RCC 7860 (cell line): ENCODE measurements around the gene ZNF653.

Experiments used
- DNase-seq: peaks from one replicate; pipeline ENCODE4 v3.0.0-alpha.2; 2015; ENCODE audit warnings: low spot score
- FAIRE-seq: peaks from 2 replicates; lab custom pipeline; 2012; peaks lifted over from hg19 to GRCh38; lab: Jason Lieb, UNC

The ZNF653 gene

GRCh38 chr19:11528551-11529341 is 23.1 kb upstream of the ZNF653 start, which contains the start of gene ECSIT:
TSS of gene ECSIT (minus strand) at chr19:11529134. CDS start at chr19:11519170, 9,964 bp downstream.
- FAIRE-seq (peak; percentile 92), DNase-seq (peak; percentile 98)

- FAIRE-seq: no peak
- no peak for DNase-seq
Measured at GRCh38 chr19:11519138-11519537, 13.5 kb upstream of the ZNF653 start.

GRCh38 chr19:11513946-11514345 is 8.3 kb upstream of the ZNF653 start:
- FAIRE-seq (no peak), DNase-seq (no peak)

- FAIRE-seq: no peak
Measured at GRCh38 chr19:11510444-11510843, 4.8 kb upstream of the ZNF653 start.

GRCh38 chr19:11507370-11508078 is 1.9 kb upstream of the ZNF653 start:
- DNase-seq (no peak), FAIRE-seq (no peak)

More at GRCh38 chr19:11510444-11510843, 4.8 kb upstream of the ZNF653 start:
- no peak for DNase-seq

GRCh38 chr19:11506967-11507366 is 1.3 kb upstream of the ZNF653 start:
- DNase-seq (no peak), FAIRE-seq (no peak)

- no peak for FAIRE-seq
- DNase-seq: no peak
Measured at GRCh38 chr19:11506101-11506555, 489 bp upstream of the ZNF653 start.

- FAIRE-seq: peak; percentile 61
Measured at GRCh38 chr19:11505032-11505503, 571 bp downstream of the ZNF653 start.

GRCh38 chr19:11504502-11505031 is 1.1 kb downstream of the ZNF653 start:
- FAIRE-seq (no peak), DNase-seq (no peak)

More at GRCh38 chr19:11505032-11505503, 571 bp downstream of the ZNF653 start:
- DNase-seq: peak; percentile 88

GRCh38 chr19:11499890-11500420 is 5.7 kb downstream of the ZNF653 start:
- FAIRE-seq: no peak
- no peak for DNase-seq

- no peak for FAIRE-seq
Measured at GRCh38 chr19:11499220-11499726, 6.4 kb downstream of the ZNF653 start.

GRCh38 chr19:11496391-11497163 is 9.1 kb downstream of the ZNF653 start:
- FAIRE-seq: peak; percentile 69

More at GRCh38 chr19:11499220-11499726, 6.4 kb downstream of the ZNF653 start:
- no peak for DNase-seq

GRCh38 chr19:11495885-11496284 is 9.8 kb downstream of the ZNF653 start:
- DNase-seq (no peak), FAIRE-seq (no peak)

More at GRCh38 chr19:11496391-11497163, 9.1 kb downstream of the ZNF653 start:
- DNase-seq: peak; percentile 71

GRCh38 chr19:11495481-11495880 is 10.2 kb downstream of the ZNF653 start:
- DNase-seq (no peak), FAIRE-seq (no peak)

GRCh38 chr19:11494634-11495285 is 10.9 kb downstream of the ZNF653 start:
- DNase-seq (no peak), FAIRE-seq (no peak)

- no peak for DNase-seq
- FAIRE-seq: no peak
Measured at GRCh38 chr19:11489378-11489777, 16.3 kb downstream of the ZNF653 start.

GRCh38 chr19:11486661-11487503 is 18.8 kb downstream of the ZNF653 start:
- no peak for FAIRE-seq

GRCh38 chr19:11485245-11485837 is 20.3 kb downstream of the ZNF653 start:
- DNase-seq (no peak), FAIRE-seq (no peak)

More at GRCh38 chr19:11486661-11487503, 18.8 kb downstream of the ZNF653 start:
- DNase-seq: no peak
